NB4 (cell line): ENCODE measurements around the gene CASP8AP2.

Source experiments
- CTCF ChIP-seq: IDR thresholded peaks from one replicate; pipeline ENCODE4 v1.5.1; 2012; ENCODE audit warnings: low read depth, low read length
- POLR2A ChIP-seq: IDR thresholded peaks from 2 replicates; pipeline ENCODE4 v1.6.1; 2011; ENCODE audit warnings: mild to moderate bottlenecking; ENCODE audit not compliant: insufficient read length; ENCODE audit errors: extremely low read depth

GRCh38 chr6:89781070-89782034, 48.3 kb upstream of the CASP8AP2 start:
- no peak for TF ChIP-seq POLR2A
- no peak for TF ChIP-seq CTCF
